Measurements from ENCODE around the gene ZNF512B.

GRCh38 chr20:63973160-63973479 lies 3.4 kb upstream of the ZNF512B start:
- TF ChIP-seq, protein P1, sequence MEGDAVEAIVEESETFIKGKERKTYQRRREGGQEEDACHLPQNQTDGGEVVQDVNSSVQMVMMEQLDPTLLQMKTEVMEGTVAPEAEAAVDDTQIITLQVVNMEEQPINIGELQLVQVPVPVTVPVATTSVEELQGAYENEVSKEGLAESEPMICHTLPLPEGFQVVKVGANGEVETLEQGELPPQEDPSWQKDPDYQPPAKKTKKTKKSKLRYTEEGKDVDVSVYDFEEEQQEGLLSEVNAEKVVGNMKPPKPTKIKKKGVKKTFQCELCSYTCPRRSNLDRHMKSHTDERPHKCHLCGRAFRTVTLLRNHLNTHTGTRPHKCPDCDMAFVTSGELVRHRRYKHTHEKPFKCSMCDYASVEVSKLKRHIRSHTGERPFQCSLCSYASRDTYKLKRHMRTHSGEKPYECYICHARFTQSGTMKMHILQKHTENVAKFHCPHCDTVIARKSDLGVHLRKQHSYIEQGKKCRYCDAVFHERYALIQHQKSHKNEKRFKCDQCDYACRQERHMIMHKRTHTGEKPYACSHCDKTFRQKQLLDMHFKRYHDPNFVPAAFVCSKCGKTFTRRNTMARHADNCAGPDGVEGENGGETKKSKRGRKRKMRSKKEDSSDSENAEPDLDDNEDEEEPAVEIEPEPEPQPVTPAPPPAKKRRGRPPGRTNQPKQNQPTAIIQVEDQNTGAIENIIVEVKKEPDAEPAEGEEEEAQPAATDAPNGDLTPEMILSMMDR (IDR thresholded peaks at IDR 0.05 in 4 of 5, conservative IDR thresholded peaks at IDR 0.05 in 1 of 5) = no peak
- no peak for TF ChIP-seq POLR2A (IDR thresholded peaks at IDR 0.05)
